GM19463 (cell line): ENCODE measurements around the gene STAG1.
"Not testable (repeated sequence)": the region's sequence is repeated elsewhere in the genome, so short reads cannot be mapped to it uniquely, and the experiment has no call there.

Source experiments
- ATAC-seq: cut with Tn5 transposase; IDR thresholded peaks from one replicate; pipeline ENCODE4 v1.9.1; 2021; ENCODE audit warnings: mild to moderate bottlenecking, moderate library complexity; ENCODE audit not compliant: unreplicated experiment

STAG1 gene

GRCh38 chr3:136432685-136433084 lies 319.5 kb downstream of the STAG1 start:
- no peak for ATAC-seq

- ATAC-seq: no peak
Observed at GRCh38 chr3:136428167-136428566, 324.0 kb downstream of the STAG1 start.

- no peak for ATAC-seq
Observed at GRCh38 chr3:136427236-136427635, 324.9 kb downstream of the STAG1 start.

GRCh38 chr3:136414476-136414875 lies 337.7 kb downstream of the STAG1 start:
- no peak for ATAC-seq

- ATAC-seq: no peak
Observed at GRCh38 chr3:136412307-136412706, 339.9 kb downstream of the STAG1 start.

- no peak for ATAC-seq
Observed at GRCh38 chr3:136409549-136409948, 342.6 kb downstream of the STAG1 start.

- no peak for ATAC-seq
Observed at GRCh38 chr3:136404056-136404455, 348.1 kb downstream of the STAG1 start.

GRCh38 chr3:136396916-136397315 lies 355.3 kb downstream of the STAG1 start:
- no peak for ATAC-seq

GRCh38 chr3:136390574-136390973 lies 361.6 kb downstream of the STAG1 start:
- ATAC-seq: no peak

- ATAC-seq: no peak
Observed at GRCh38 chr3:136387031-136387430, 365.1 kb downstream of the STAG1 start.

GRCh38 chr3:136385457-136385856 lies 366.7 kb downstream of the STAG1 start:
- ATAC-seq: peak; percentile 89

GRCh38 chr3:136381051-136381450 lies 371.1 kb downstream of the STAG1 start:
- ATAC-seq: no peak

GRCh38 chr3:136380530-136380929 lies 371.6 kb downstream of the STAG1 start:
- no peak for ATAC-seq

GRCh38 chr3:136378011-136378410 lies 374.2 kb downstream of the STAG1 start:
- no peak for ATAC-seq

GRCh38 chr3:136377508-136377907 lies 374.7 kb downstream of the STAG1 start:
- no peak for ATAC-seq

GRCh38 chr3:136375800-136376199 lies 376.4 kb downstream of the STAG1 start:
- ATAC-seq: not testable (repeated sequence)

- ATAC-seq: no peak
Observed at GRCh38 chr3:136366289-136366688, 385.9 kb downstream of the STAG1 start.

- ATAC-seq: peak; percentile 47
Observed at GRCh38 chr3:136353461-136353860, 398.7 kb downstream of the STAG1 start.

GRCh38 chr3:136351905-136352304 lies 400.3 kb downstream of the STAG1 start:
- no peak for ATAC-seq

GRCh38 chr3:136351351-136351750 lies 400.8 kb downstream of the STAG1 start:
- ATAC-seq: no peak

GRCh38 chr3:136350557-136350956 lies 401.6 kb downstream of the STAG1 start:
- no peak for ATAC-seq

- ATAC-seq: no peak
Observed at GRCh38 chr3:136350132-136350531, 402.0 kb downstream of the STAG1 start.

GRCh38 chr3:136346486-136346885 lies 405.7 kb downstream of the STAG1 start:
- ATAC-seq: no peak
